ENCODE data around the gene FAM72A. TPM values are rescaled to one million over a fixed set of nuclear protein-coding genes. Genes with fewer than 3 reads are reported as not detected.
"Not testable (repeated sequence)": the region's sequence is repeated elsewhere in the genome, so short reads cannot be mapped to it uniquely, and the experiment has no call there.

The FAM72A gene
- polyA plus RNA-seq (2012; ENCODE audit: insufficient read depth, insufficient read length): 38.4 TPM

DNA sequence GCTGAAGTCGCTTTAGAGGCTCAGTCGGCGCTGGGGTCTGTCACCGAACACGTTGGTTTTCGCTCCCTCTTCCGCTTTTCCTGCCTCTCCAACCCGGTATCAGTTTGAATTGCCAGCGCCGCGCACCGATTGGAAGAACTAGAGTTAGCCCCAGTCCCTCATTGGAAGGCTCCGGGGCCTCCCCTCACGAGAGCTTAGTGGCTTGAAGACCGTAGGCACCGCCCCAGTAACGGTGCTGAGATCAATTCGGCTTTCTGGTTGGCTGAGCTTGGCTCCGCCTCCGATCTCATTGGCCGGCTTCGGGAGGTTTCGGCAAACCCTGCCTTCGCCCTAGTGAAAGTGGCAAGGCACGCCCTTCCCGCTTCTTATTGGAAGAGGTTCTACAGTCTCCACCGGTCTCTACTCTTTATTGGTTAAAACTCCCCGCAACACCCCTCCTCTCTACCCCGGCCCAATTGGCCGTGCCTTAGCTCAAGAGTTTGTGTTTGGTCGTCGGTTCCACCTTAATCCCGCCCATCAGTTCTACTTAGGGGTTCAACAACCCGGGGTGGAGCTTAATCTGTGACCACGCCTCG, at the start of gene FAM72A:
Gene FAM72A (minus strand): TSS at position 51 of the 575 bp plus-strand sequence. CDS start 814 bp downstream, outside the sequence.
- peak; percentile 99 for DNase-seq (ENCODE audit: low read depth, low spot score)
- H3K4me3 ChIP-seq (ENCODE audit: low read length): peak within 1 kb of the TSS; percentile 51

DNA sequence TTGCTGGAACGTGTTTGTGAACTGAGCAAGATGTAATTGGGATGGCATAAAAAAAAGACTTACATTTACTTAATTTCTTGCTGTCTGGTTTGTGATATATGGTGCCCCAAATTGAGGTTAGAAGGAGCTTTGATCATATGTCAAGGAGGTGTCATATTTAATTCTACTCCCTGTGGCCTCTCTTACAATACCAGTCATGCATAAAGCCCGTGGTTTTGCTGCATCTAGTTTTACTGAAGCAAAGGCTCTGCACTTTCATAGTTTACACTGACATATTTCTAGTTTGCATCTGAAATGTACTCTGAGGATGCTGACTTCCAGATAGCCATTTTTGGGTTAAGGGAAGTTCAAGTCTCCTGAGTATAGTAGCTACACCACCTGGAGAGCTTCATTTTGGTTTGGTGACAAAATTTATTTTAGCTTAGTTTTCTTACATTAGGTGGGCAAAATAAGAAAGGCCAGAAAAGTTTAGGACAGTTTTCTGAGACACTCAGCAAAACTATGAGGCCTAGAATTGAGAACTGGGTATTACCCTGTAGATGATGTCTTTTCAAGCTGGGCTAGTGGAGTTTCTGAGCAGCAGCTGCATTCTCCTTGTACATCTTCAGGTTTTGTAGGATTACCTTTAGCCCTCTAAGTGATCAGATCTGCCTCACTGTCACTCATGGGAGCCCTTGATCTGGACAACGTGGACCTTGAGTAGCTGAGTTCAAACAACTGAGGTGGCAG, 48.5 kb upstream of the FAM72A start:
- H3K4me3 ChIP-seq (ENCODE audit: low read length); DNase-seq (ENCODE audit: low read depth, low spot score): not testable (repeated sequence)

DNA sequence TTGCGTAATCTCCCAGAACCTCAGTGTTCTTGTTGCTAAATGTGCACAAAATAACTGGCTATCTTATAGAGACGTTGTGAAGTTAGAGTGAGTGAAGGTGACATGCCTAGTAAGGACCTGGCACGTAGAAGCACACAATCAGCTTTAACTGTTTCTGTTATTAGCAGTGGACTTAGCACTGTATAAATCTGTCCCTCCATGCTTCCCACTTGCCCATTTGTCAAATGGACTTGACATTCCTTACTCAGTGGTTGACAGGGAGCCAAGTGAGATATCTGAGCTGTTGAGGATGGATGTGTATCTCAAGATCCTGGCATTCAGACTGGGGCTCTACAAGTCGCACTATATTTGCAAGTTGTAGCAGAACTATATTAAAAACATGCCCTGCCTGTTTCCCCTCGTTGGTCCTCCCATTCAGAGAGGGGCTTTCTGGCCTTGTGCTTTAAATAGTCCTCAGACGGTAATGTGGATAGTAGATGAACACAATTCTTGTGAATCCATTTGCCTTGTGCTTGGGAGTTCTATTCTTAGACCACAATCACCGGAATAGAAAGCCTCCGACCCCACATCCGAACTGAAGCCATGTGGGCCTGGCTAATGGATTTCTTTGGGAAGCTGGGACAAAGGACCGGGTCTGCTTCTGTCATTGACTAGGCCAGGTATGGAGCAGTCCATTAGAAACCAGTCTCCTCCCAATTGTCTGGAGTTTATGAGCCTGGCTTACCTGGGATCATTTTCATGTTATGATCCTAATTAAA, 43.7 kb upstream of the FAM72A start:
- not testable (repeated sequence) for DNase-seq (ENCODE audit: low read depth, low spot score); H3K4me3 ChIP-seq (ENCODE audit: low read length)

DNA sequence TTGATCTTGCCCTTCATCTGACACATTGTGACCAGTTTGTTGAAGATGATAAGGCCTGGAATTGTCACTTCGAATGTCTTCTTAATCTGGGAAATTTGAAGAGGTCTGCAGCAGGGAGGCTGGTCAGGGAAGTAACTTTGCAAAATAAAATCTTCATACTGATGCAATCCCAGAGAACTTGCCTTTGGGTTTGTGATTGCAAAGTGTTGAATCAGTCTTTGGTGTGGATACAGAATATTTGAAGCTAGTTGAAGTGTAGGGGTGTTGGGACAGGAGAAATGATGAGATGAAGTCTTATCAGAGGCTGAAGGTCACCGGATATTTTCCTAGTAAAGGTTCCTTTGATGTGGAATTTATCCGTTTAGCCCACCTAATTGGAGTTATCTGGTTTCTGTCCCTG, 42.8 kb upstream of the FAM72A start:
- H3K4me3 ChIP-seq (ENCODE audit: low read length); DNase-seq (ENCODE audit: low read depth, low spot score): not testable (repeated sequence)

DNA sequence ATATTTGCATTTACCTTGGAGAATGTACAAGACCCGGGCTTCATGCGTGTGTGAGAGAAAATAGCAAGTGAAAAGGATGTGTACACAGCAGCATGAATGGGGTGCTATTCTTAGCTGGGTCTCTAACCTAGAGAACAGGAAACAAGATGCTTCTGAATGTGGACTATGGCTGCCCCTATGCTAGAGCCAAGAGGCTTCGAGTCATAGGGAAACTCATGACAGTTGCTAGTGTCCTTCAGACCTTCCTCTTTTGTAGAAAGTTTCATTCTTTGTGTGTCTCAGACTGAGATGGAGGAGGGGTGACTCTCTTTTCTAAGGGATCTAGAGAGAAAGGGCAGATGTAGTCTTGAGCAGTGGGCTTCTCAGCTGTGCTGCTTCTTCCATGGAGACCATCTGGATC, 40.7 kb upstream of the FAM72A start:
- DNase-seq (ENCODE audit: low read depth, low spot score); H3K4me3 ChIP-seq (ENCODE audit: low read length): not testable (repeated sequence)

DNA sequence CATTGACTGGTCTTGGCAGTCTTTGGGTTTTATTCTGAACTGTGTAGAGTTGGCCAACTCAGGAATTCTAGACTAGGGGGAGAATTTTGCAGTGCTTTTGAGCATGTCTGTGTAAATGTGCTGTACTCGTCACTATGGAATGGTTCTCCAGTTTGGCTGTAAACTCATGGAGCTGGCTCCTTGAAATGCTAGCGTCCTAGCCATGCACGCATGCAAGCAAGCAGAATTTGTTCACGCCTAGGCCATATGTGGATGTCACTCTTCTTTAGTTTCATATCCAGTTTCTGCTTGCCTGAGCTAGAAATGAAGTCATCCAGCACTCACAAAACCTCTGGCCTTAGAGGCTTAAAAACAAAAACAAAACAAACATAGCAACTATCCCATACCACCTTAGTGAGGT, 37.6 kb upstream of the FAM72A start:
- DNase-seq (ENCODE audit: low read depth, low spot score); H3K4me3 ChIP-seq (ENCODE audit: low read length): not testable (repeated sequence)

DNA sequence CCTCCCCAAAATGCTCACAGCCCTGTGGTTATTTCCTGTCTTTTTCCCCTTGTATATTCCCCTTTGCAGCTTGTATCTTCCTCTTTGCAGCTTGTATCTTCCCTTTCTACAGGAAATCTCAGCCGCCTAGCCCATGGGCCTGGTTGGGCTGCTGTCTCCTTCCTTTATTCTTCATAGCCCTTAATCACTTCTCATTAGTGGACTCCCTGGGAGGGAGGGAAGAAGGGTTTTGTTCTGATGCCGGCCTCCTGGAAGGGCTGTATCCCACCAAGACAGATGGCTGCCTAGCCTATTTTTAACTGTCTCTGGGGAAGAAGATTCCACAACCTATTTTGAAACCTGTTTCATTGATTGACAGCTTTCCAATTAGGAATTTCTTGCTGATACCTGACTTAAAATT, 32.6 kb upstream of the FAM72A start:
- not testable (repeated sequence) for H3K4me3 ChIP-seq (ENCODE audit: low read length)

DNA sequence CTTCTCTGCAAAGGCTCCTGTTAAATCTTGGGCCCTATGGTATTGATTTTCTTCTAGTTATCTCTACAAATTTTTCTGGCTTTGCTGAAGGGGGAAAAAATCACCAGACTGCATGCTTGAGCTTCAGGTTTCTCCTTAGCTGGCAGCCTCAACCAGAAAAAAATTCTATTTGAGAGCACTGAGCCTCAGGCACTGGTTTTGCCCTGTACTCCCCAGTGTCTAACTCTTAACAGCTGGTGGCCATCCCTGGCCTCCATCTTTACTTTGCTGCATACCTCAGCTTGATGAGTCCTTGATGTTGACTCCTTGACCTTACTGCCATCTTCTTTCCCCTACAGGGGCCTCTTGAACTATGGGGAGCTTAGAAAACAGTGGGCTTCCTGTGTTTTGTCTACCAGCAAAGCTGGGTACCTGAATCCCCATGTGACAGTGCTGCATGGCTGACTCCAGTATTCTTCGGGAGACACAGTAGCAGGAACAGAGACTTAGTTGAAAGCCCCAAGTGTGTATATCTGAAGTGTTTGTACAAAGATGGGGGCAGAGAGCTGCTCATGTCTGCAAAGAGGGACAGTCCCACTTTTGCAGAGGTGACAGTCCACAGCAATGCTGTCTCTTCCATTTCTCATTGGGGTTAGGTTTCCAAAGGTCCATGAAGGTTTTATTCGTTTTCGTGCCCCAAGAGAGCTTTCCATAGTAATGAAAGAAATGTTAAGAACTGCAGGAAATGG, 31.7 kb upstream of the FAM72A start:
- not testable (repeated sequence) for H3K4me3 ChIP-seq (ENCODE audit: low read length); DNase-seq (ENCODE audit: low read depth, low spot score)

More for the DNA sequence above, 32.6 kb upstream of the FAM72A start:
- not testable (repeated sequence) for DNase-seq (ENCODE audit: low read depth, low spot score)

DNA sequence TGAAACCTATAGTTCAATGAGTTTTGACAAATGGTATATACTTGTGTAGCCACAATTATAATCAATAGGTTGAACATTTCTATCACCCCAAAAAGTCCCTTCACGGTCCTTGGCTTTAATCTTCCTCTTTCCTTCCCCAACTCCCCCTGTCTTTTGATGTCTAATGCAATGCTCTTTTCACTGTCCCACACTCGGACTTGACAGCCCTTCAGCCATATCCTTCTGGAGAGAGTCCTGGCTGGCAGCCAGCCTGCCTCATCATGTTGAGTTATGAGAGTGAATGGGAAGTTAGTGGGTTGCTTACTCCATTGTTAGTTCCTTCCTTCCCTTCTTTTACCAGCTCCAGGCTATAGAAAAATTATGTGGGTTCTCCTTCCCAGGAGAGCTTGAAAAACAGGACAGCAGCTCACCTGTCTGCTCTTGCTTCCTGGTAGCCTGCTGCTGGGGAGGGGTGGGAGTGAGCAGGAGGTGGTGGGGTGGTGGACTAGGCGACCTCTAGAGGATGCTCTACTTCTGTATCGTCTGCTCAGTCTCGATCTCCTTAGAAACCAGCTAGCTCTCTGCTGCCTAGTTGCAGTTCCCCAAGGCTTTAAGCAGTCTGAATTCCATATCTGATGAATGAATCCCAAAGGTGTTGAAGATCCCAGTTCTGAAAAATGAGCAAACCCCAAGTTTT, 30.5 kb upstream of the FAM72A start:
- DNase-seq (ENCODE audit: low read depth, low spot score); H3K4me3 ChIP-seq (ENCODE audit: low read length): not testable (repeated sequence)

DNA sequence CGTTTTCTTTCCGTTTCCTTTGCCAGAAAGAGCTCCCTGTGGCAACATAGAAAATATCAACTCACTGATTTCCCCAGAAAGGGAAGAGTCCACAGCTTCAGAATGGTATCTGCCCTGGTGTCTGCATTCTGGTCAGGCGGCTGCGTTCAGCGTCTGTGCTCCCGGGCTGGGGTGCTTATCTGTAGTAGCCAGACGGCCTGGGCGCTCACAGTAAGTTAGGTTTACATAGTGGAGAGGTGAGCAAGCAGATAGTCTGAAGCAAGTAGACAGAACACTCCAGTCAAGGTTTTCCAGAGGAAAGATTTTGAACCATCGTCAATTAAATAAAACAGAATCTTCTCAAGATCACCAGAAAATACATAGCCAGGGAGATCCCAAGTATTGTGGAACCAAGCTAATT, 29.4 kb upstream of the FAM72A start:
- H3K4me3 ChIP-seq (ENCODE audit: low read length); DNase-seq (ENCODE audit: low read depth, low spot score): not testable (repeated sequence)

DNA sequence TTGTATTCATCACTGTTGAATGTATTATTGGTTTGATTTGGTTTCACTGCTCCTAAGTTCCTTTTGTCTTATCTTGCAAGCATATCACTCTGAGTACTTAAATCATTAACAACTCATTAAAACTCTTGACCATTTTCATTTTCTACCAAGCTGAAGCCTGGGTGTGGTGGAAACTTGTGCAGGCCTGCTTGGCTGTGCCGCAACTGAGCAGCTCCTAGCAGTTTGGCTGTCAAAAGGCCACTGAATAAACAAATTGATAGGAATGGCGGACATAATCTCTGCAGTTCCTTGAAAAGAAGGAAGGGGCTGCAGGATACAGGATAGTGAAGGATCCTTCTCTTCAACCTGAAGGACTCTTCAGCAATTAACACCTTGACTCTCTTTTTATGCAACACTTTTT, 26.6 kb upstream of the FAM72A start:
- DNase-seq (ENCODE audit: low read depth, low spot score): not testable (repeated sequence)

DNA sequence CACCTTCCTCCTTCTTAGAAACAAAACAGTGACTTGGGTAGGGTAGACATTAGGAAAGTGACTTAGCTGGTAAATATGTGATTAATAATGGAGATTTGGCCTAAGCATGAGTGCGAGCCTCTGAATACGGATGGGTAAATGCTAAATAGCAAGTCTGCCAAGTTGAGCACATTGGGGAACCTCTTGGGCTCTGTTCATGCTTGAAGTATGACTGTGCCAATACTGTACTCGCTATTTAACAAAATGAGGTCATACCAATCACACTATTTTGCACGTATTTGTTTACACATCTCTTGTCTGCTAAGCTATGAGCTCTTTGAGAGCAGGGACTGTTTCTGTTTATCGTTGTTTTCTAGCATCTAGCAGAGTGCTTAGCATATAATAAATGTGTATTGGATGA, 24.2 kb upstream of the FAM72A start:
- not testable (repeated sequence) for H3K4me3 ChIP-seq (ENCODE audit: low read length); DNase-seq (ENCODE audit: low read depth, low spot score)

More for the DNA sequence above, 26.6 kb upstream of the FAM72A start:
- not testable (repeated sequence) for H3K4me3 ChIP-seq (ENCODE audit: low read length)

DNA sequence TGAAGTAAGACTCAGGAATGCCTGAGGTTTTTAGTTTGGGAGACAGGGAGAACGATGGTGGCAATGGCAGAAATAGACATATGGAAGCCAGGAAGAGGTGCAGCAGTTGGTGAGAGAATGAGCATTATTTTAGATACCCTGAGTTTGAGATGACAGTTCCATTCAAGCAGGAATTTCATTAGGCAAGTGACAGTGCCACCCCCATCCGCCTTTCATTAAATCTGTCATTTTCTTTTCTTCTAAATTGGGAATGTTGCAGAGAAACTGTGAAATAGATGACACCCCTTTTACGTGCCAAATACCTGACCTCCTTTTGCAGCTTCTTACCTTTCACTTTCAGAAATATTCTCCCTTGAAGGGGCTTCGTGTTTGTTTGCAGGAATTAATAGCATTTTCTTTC, 22.7 kb upstream of the FAM72A start:
- DNase-seq (ENCODE audit: low read depth, low spot score); H3K4me3 ChIP-seq (ENCODE audit: low read length): not testable (repeated sequence)

DNA sequence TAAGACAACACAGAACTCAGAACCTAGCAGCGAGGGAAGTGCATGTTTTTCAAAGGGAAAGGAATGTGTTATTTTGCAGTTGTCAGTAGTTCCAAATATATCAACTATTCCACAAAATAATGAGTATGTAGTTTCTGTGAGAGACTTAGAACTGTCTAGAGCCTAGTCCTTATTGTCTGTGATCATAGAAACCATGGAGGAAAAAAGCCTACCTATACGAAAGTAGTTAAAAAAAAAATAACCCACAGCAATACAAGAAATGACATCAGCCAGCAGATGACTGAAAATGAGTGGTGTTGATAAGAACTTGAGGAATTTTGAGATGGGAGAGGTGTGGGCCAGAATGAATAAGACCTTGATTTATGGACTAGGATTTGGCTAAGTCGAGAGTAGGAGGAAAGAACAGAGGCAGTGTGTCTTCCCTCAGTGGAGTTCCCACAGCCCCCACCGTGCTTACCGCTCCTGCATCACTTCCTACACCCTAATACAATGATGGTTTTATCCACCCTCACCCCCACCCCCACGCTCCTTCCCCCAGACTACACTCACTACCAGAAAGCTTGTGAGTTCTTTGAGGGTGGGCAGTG, 21.6 kb upstream of the FAM72A start:
- not testable (repeated sequence) for H3K4me3 ChIP-seq (ENCODE audit: low read length); DNase-seq (ENCODE audit: low read depth, low spot score)

DNA sequence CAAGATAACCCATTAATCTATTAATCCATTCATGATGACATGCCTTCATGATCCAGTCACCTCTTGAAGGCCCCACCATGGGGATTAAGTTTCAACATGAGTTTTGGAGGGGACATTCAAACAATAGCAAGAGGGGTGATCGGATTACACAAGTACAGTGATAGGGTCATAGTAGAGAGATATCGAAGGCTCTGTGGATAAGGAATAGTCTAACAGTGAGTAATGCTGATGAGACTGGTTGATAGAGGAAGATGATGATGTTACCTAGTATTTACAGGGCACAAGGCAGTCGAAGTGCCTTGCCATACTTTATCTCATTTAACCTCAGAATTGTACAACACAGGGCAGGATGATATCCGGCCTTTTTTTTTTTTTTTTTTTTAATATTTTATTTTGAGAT, 18.9 kb upstream of the FAM72A start:
- H3K4me3 ChIP-seq (ENCODE audit: low read length); DNase-seq (ENCODE audit: low read depth, low spot score): not testable (repeated sequence)

DNA sequence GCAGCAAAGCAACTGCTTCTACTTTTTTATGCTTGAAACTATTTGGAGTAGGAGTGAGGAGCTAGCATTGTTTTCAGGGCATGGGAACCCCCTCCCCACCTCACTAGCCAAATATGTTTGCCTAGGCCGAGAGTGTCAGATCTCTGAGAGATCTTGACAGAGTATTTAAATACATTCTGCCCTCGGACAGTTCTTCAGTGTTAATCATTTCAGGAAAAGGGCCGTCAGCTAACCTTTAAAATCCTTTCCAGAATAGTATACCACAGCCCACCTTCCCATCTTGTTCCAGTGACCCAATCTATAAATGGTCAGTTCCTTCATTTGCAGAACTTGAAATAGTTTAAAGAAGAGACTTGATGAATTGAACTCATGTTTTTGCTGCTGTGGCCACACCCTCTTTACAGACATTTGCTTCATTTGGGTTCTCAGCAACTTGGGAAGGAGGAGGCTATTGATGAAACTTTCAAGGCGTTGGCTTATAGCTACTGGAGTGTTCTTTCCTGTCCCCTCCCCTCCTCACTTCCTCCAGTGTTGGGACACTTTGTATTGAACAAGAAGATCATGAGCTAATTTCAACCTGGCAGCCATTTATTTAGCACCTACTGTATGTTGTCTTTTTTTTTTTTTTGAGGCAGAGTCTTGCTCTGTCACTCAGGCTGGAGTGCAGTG, 17.8 kb upstream of the FAM72A start:
- H3K4me3 ChIP-seq (ENCODE audit: low read length); DNase-seq (ENCODE audit: low read depth, low spot score): not testable (repeated sequence)

DNA sequence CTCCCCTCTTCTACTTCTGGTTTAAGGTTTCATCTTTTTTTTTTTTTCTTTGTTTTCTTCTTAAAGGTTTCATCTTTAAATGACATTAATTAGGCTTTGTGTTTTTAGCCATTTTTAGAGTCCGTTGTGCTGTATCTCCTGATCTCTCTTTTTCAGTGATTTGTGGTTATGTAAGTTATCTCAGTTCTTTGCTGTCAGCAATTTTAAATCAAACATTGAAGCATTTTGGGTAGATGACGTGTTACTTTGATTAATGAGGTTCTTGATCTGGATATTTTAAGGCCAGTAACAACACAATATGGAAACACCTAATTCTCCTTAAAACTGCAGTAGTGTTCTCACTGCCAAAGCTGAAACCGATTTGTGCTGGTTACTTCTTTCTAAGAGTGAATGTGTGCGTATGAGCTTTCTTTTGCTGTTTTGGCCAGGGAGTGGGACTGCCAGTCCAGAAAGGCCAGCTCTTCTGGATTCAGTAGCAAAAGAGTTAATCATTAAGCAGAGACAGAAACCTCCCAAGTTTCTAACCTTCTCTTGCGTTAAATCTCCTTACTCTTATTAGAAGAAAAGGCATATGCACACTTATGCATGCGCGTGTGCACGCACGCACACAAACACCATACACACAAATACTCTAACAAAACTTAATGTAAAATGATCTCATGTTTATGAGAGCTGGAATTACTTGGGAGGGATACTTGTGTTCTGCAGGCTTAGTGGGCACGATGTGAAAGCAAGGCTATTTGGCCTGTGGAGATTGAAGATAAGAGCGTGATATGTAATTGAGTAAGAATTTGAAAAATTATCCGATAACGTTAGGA, 17.1 kb upstream of the FAM72A start:
- DNase-seq (ENCODE audit: low read depth, low spot score); H3K4me3 ChIP-seq (ENCODE audit: low read length): not testable (repeated sequence)

Data from Jurkat, Clone E6-1 (cell line).